PFSK-1 (cell line): ENCODE results near the gene NUDT3.

ENCODE experiments used
- POLR2AphosphoS5 ChIP-seq: IDR thresholded peaks from 2 replicates; pipeline ENCODE4 v1.6.1; 2012; ENCODE audit warnings: low read depth, mild to moderate bottlenecking, control low read depth, low read length, moderate library complexity
- REST ChIP-seq, 2 experiments: IDR thresholded peaks; 2 replicates each; pipeline versions ENCODE4 v1.6.1 to v1.8.0; 2011 to 2012; ENCODE audit warnings: low read depth in 2 of 2, low read length in 2 of 2, control low read depth in 1 of 2, inconsistent platforms in 1 of 2, mild to moderate bottlenecking in 1 of 2, moderate library complexity in 1 of 2; ENCODE audit not compliant: insufficient read depth in 1 of 2
- TAF1 ChIP-seq: IDR thresholded peaks from 2 replicates; pipeline ENCODE4 v1.6.1; 2012; ENCODE audit warnings: low read length, control low read depth, borderline replicate concordance; ENCODE audit not compliant: insufficient read depth

GRCh38 chr6:34412016-34412415 is 19.5 kb upstream of the NUDT3 start:
- TF ChIP-seq POLR2AphosphoS5 (no peak), REST (IDR thresholded peaks at IDR 0.05; ENCODE audit: insufficient read depth in 1 of 2, low read depth in 2 of 2, low read length in 2 of 2) (no peak), TAF1 (no peak)
